ENCODE results near the gene TTLL5.
"Not testable (repeated sequence)": the region's sequence is repeated elsewhere in the genome, so short reads cannot be mapped to it uniquely, and the experiment has no call there.

The TTLL5 gene

GRCh38 chr14:75649337-75649736 lies 11.7 kb upstream of the TTLL5 start:
- DNase-seq: no peak

- DNase-seq: no peak
Measured at GRCh38 chr14:75649773-75650172, 11.3 kb upstream of the TTLL5 start.

GRCh38 chr14:75650253-75651058 lies 10.6 kb upstream of the TTLL5 start:
- no peak for DNase-seq

- DNase-seq: no peak
Measured at GRCh38 chr14:75653563-75653962, 7.5 kb upstream of the TTLL5 start.

- peak; percentile 81 for DNase-seq
Measured at GRCh38 chr14:75654127-75654732, 6.8 kb upstream of the TTLL5 start.

GRCh38 chr14:75655235-75655634 lies 5.8 kb upstream of the TTLL5 start:
- DNase-seq: no peak

- DNase-seq: no peak
Measured at GRCh38 chr14:75657331-75657730, 3.7 kb upstream of the TTLL5 start.

GRCh38 chr14:75658957-75659356 lies 2.1 kb upstream of the TTLL5 start:
- DNase-seq: no peak

- no peak for DNase-seq
Measured at GRCh38 chr14:75660238-75660629, 812 bp upstream of the TTLL5 start.

GRCh38 chr14:75661499-75661814 lies 411 bp downstream of the TTLL5 start:
- DNase-seq: no peak

- DNase-seq: no peak
Measured at GRCh38 chr14:75662966-75663365, 1.9 kb downstream of the TTLL5 start.

- no peak for DNase-seq
Measured at GRCh38 chr14:75667099-75667765, 6.2 kb downstream of the TTLL5 start.

GRCh38 chr14:75672605-75673192 lies 11.7 kb downstream of the TTLL5 start:
- no peak for DNase-seq

GRCh38 chr14:75673345-75674035 lies 12.4 kb downstream of the TTLL5 start:
- DNase-seq: no peak

GRCh38 chr14:75675265-75675960 lies 14.4 kb downstream of the TTLL5 start:
- DNase-seq: no peak

- no peak for DNase-seq
Measured at GRCh38 chr14:75685910-75686309, 24.9 kb downstream of the TTLL5 start.

- no peak for DNase-seq
Measured at GRCh38 chr14:75689012-75689411, 28.0 kb downstream of the TTLL5 start.

GRCh38 chr14:75690010-75690409 lies 29.0 kb downstream of the TTLL5 start:
- DNase-seq: no peak

GRCh38 chr14:75695025-75695424 lies 34.0 kb downstream of the TTLL5 start:
- DNase-seq: not testable (repeated sequence)

- no peak for DNase-seq
Measured at GRCh38 chr14:75697386-75697785, 36.3 kb downstream of the TTLL5 start.

GRCh38 chr14:75697918-75698317 lies 36.9 kb downstream of the TTLL5 start:
- DNase-seq: no peak

GRCh38 chr14:75699331-75699730 lies 38.3 kb downstream of the TTLL5 start:
- DNase-seq: no peak

GRCh38 chr14:75700295-75700694 lies 39.2 kb downstream of the TTLL5 start:
- no peak for DNase-seq

Data from activated naive CD4-positive, alpha-beta T cell treated with anti-CD3 and anti-CD28 coated beads, Interleukin-2, amount 50 U/mL, for 16 hours (primary cell).